GM08714 (cell line): Measurements from ENCODE around the gene TBCK.

Experiments used
- H3K4me3 ChIP-seq: fragments of 200-500 bp; sonication (Bioruptor generic); 2 replicates; pipeline ENCODE4 v1.5.1; 2014; ENCODE audit warnings: mild to moderate bottlenecking, low read length, inconsistent platforms
- ZNF274 ChIP-seq: IDR thresholded peaks from 2 replicates; pipeline ENCODE4 v1.6.1; 2012; ENCODE audit warnings: mild to moderate bottlenecking, low read depth, low read length

Gene TBCK

GRCh38 chr4:106312997-106313522, 2.9 kb downstream of the TBCK start:
- TF ChIP-seq ZNF274 = no peak
- no peak overlapping the region for H3K4me3 ChIP-seq

- no peak for TF ChIP-seq ZNF274
- no peak overlapping the region for H3K4me3 ChIP-seq
Measured at GRCh38 chr4:106312377-106312776, 3.6 kb downstream of the TBCK start.

DNA sequence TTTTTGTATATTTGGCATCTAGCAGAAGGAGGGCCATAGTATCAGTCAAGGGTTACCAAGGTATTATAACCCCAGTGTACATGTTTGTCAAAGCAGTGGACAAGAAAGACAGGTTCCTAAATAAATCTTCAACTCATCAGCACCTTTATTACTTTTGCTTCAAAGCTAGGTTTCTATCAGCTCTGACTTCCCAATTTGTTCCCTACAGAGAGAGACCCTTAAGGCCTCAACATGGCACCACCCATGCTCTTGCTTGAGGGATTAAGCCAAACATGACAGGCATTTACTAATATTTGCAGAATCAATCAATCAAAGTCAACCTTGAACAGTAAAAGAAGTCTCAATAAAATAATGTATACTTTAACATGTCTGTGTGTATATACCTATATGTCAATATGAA, 9.4 kb downstream of the TBCK start:
- no peak for TF ChIP-seq ZNF274
- H3K4me3 ChIP-seq = no peak overlapping the region

GRCh38 chr4:106305435-106306055, 10.5 kb downstream of the TBCK start:
- no peak overlapping the region for H3K4me3 ChIP-seq
- no peak for TF ChIP-seq ZNF274

DNA sequence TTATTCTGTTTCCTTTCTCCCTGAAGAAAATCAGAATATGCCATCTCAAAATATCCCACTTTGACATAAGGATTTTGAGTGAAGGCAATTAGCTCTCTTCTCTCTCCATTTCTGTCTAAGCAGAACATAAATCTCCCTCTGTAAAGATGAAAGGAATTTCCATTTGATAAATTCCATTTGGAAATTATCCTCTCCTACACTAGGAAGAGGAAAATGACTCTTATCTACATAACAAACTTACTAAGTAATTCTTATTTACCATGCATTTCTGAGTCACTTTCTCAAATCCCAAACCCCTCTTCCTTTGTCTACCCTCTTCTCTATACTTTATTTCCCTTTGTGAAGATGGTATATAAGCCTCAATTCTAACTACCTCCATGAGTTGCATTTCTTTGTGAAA, 11.4 kb downstream of the TBCK start:
- TF ChIP-seq ZNF274 = no peak
- H3K4me3 ChIP-seq = no peak overlapping the region

DNA sequence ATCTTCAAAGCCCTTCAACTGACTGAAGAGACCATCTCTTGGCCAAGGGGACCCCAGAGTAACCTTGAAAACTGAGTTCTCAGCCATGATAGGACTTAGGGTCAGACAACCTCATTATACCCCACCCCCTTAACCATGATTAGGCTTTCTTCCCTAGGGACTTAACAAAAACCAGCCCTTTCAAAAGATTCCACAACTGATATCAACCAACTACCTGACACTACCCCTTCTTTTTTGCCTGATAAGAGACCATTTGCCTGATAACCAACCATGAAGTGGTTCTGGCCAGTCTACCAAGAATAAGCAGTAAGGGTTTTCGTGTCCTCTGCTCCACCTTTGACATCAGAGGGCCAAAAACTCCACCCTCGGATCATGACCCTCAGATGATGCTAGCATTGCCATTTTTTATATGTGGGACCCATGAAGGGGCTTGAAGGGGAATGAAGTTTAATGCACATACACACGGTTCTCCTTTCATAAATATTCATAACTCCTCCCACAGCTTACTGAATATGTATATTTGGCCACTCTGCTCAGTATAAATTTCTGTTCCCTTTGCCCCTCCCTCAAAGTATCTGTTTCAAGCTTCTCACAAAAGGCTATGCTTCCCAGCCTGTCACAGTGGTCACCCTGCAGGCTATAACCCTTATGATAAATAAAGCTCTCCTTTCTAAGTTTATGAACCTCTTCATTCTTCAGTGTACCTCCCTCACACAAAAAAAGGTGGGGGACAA, 12.3 kb downstream of the TBCK start:
- TF ChIP-seq ZNF274 = no peak
- H3K4me3 ChIP-seq = no peak overlapping the region

DNA sequence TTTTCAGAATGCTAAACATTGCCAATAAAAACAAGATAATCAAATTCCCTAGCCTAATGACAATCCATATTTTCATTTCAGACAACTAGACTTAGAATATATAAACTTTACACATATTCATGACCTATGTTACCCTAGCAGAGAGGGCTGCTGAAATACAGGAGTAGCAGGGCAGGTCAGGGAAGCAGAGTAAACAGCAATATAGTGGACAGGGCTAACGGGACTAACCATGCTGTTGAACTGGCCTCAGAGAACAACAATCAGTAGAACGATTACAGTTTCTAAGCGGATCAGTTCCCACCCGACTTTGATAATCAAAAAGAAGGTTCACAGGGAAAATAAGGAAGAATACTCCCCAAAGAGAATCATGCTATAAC, 14.0 kb downstream of the TBCK start:
- no peak overlapping the region for H3K4me3 ChIP-seq
- TF ChIP-seq ZNF274 = no peak

DNA sequence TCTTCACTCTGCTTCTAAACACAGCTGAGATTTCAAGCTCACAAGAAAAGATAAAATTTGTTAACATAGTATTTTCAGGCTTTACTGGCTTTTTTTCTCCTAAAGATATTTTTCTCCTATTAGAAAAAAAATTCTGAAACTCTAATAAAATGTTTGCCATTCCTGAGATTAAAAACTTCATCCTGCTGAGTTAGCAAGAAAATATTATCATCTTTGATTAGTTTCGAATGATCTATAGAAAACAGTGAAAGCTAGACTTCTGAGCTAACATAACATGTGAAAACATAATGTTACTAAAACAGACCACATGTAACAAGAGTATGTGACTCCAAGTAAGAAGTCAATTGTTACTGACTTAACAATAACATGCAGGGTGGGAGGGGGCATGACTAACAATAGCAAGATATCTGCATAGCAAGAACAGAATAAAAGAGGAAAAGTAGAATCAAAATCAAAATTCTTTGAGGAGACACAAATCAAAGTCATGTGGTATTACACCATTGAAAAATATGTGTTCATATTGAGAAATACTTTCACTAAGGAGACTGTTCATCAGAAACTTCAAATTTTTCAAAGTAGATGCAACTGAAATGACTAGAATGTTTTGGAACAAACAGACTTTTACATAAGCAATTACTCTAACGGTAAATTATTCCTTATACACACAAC, 14.5 kb downstream of the TBCK start:
- no peak for TF ChIP-seq ZNF274
- no peak overlapping the region for H3K4me3 ChIP-seq

DNA sequence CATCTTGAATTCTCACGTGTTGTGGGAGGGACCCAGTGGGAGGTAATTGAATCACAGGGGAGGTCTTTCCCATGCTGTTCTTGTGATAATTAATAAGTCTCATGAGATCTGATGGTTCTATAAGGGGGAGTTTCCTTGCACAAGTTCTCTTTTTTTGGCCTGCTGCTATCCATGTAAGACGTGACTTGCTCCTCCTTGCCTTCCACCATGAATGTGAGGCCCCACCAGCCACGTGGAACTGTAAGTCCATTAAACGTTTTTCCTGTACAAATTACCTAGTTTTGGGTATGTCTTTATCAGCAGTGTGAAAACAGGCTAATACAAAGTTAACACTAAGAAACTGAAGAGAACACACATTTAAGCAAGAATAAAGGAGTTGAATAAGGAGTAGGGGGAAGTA, 16.0 kb downstream of the TBCK start:
- no peak for TF ChIP-seq ZNF274

DNA sequence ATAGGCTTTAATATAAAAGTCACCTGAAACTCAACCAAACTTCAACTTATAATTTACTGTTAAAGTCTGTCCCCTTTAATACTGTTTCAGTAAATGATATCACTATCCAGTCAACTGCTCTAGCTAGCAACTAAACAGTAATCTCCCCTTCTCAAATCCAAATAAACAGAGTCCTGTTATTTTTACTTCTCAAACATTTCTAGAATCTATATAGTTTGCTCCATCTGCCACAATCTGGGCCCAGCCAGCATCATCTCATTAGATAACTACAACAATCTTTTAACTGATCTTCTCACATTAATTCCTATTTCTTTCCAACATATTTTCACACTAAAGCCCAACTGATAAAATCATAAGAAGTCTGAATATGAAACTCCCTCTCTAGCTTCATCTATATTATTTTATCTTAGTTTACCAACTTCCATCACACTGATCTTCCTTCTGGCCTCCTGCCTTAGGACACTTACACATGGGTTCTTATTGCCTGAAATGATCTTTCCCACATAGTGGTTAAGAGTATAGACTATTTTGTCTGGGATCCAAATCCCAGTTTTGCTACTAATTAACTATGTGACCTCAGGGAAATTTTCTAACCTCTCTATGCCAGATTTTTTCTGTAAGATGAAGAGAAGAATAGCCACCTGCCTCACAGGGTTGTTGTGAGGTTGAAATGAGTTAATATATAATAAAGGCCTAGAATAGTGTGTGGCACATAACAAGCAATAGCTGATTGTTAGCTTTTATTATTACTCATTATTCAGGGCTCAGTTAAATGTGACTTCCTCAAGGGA, 18.6 kb downstream of the TBCK start:
- TF ChIP-seq ZNF274 = no peak
- H3K4me3 ChIP-seq = no peak overlapping the region

More for the DNA sequence above, 16.0 kb downstream of the TBCK start:
- H3K4me3 ChIP-seq = no peak overlapping the region

DNA sequence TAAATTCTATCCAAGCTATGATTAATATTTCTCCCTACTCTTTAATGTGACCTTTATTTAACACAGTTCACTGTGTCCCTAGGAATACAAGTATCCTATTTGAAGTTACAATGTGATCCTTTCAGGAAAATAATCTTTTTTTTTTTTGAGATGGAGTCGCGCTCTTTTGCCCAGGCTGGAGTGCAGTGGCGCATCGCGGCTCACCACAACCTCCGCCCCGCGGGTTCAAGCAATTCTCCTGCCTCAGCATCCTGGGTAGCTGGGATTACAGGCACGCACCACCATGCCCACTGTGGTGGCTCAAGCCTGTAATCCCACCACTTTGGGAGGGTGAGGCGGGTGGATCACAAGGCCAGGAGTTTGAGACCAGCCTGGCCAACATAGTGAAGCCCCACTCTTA, 21.9 kb downstream of the TBCK start:
- TF ChIP-seq ZNF274 = no peak
- H3K4me3 ChIP-seq = no peak overlapping the region

GRCh38 chr4:106291678-106292077, 24.3 kb downstream of the TBCK start:
- H3K4me3 ChIP-seq = no peak overlapping the region
- TF ChIP-seq ZNF274 = no peak

DNA sequence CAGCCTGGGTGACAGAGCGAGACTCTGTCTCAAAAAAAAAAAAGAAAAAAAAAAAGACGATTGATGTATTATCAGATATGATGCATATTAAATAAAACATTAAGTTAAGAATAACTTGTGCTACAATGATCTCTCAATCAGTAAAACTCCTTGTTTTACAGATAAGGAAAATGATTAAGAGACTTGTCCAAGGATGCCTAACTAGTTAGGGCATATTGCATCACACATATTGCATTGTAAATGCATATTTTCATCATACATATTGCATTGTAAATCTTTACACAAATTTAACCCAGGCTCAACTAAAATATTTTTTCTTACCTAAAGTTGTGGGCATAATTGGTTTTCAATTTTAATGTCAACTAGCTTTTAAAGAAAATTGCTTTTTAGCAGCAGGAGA, 26.3 kb downstream of the TBCK start:
- H3K4me3 ChIP-seq = no peak overlapping the region
- no peak for TF ChIP-seq ZNF274

GRCh38 chr4:106287353-106287969, 28.5 kb downstream of the TBCK start:
- no peak for TF ChIP-seq ZNF274
- H3K4me3 ChIP-seq = no peak overlapping the region
